ENCODE results near the gene TMX3.

Gene TMX3

DNA sequence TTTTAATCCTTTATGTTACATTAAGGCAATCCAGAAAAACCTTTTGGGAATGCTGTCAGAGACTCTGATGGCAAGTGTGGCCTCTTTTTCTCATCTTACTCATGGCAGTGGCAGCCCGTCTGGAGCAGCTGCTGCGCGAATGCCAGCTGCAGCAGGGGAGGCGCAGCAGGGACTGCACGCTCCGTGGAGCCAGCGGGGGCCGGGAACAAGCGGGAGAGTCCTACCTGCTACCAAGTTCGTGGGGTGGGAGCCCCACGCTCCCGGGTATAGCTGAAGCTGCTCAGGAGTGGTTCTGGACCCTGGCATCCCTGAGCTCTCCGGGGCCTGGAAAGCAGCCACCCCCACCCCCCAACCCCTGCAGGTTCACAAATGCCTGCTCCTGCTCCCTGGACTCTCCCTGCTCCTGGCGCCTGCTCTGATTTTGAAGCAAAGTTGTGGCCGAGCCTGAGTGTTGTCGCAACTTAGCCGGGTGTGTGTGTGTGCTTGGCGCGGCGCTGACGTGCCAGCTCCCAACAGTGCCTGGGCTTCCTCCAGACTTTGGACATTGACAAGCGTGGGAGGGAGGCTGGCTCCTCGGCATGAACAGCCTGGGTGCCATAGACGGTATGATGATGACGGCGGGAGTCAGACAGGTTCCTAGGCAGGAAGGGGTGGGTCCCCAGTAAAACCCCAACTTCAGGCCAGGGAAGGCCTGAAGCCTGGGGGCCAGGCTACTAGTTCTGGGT lies 21.7 kb downstream of the TMX3 start:
- Mint-ChIP-seq H3K9me3 (no peaks in the 10 kb centered on the region), H3K4me3 (no peak overlapping the region), H3K27me3 (no peaks in the 10 kb centered on the region), H3K36me3 (peaks cover 32% of the 10 kb centered on the region), H3K4me1 (no peaks in the 10 kb centered on the region), H3K27ac (peak overlapping the region; percentile 53)
- no peak for DNase-seq
- CTCF ChIA-PET: no interaction called here

DNA sequence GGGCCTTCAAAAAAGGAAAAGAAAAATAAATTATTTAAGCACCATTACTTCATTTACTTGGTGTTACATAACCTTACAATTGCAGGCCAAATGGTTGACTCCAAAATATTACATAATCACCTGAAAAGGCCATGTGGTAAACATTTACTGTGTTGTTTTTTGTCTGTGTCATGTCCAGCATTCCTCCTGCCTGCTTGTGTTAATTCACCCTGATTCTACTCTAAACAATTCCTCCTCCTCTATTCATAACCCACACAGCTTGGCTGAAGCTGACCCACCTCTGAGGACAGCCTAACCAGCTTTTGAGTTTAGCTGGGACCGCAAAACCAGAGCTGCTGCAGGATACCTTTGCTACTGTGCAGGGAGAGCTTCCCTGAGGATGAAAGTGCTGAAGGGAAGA lies 35.4 kb downstream of the TMX3 start:
- Mint-ChIP-seq H3K4me3 (no peak overlapping the region), H3K36me3 (peaks cover 30% of the 10 kb centered on the region), H3K9me3 (no peaks in the 10 kb centered on the region), H3K27me3 (no peaks in the 10 kb centered on the region), H3K4me1 (no peaks in the 10 kb centered on the region), H3K27ac (no peak overlapping the region)
- DNase-seq: no peak
- CTCF ChIA-PET: no interaction called here

DNA sequence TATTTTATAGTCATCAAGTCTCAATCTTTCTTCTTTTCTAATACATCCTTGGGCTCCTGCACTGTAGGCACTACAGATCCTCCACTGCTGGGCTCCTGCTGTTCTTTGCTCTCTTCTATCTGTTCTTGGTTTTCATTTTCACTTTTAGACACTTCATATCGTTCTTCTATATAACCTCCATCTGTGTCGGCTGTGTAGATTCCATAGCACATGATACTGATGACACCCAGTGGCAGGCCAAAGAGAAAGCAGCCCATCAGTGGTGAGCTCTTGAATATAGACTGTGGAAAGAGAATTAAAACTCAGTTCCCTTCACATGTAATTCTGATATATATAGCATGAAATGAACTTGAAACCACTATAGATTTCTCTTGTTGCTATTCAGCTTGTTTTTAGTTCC lies 38.0 kb downstream of the TMX3 start:
- Mint-ChIP-seq H3K27me3 (no peaks in the 10 kb centered on the region), H3K9me3 (no peaks in the 10 kb centered on the region)

DNA sequence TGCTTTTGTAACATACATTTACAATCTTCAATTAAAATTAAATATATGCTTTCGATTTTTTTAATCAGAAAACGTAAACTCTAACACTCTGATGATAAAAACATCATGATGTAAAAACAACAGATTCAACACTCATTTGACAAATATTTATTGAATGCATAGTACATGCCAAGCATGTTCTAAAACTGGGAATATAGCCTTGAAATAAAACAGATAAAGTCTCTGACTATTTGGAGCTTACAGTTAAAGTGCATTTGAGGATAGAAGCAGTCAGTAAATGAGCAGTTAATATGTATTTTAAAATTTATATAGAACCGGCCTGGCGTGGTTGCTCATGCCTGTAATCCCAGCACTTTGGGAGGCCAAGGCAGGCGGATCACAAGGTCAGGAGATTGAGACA lies 47.8 kb downstream of the TMX3 start:
- CTCF ChIA-PET: interaction anchor here (1.3 kb wide), 1 partner anchor 11 kb away, joined by 3 read pairs; no protein-coding TSS in a partner anchor
- H3K4me1 Mint-ChIP-seq: no peaks in the 10 kb centered on the region

More for the DNA sequence above, 38.0 kb downstream of the TMX3 start:
- no peak for DNase-seq
- no peak overlapping the region for H3K4me3 Mint-ChIP-seq
- peaks cover 22% of the 10 kb centered on the region for H3K36me3 Mint-ChIP-seq
- no peaks in the 10 kb centered on the region for H3K4me1 Mint-ChIP-seq
- H3K27ac Mint-ChIP-seq: no peak overlapping the region
- CTCF ChIA-PET: interaction anchor here (0.9 to 1.2 kb wide), 3 partner anchors 9 to 16 kb away, joined by 3 read pairs; no protein-coding TSS in a partner anchor

DNA sequence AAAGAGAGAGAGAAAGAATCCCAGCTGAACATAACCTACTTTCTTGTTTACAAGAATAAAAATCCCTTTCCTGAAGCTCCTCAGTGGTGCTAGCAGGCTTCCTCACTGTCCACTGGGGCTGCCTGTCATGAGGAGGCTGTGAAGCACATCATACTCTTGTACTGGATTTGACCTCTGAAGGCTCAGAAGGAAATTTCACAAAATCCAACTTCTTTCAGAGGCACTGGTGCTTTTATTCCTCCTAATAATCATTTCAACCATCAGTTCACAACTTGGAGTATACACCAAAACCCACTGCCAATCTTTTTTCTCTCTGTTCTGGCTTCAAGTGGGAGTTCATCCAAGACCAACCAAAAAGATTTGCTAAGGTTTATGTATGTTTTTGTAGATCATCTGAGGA lies 48.5 kb downstream of the TMX3 start:
- Mint-ChIP-seq H3K9me3 (no peaks in the 10 kb centered on the region), H3K36me3 (no peaks in the 10 kb centered on the region), H3K4me3 (no peak overlapping the region), H3K27ac (no peak overlapping the region), H3K4me1 (no peaks in the 10 kb centered on the region), H3K27me3 (peaks cover 5% of the 10 kb centered on the region)
- CTCF ChIA-PET: no interaction called here
- no peak for DNase-seq

More for the DNA sequence above, 47.8 kb downstream of the TMX3 start:
- no peaks in the 10 kb centered on the region for H3K9me3 Mint-ChIP-seq
- H3K27ac Mint-ChIP-seq: no peak overlapping the region
- no peak for DNase-seq
- H3K4me3 Mint-ChIP-seq: no peak overlapping the region
- no peaks in the 10 kb centered on the region for H3K36me3 Mint-ChIP-seq
- peaks cover 5% of the 10 kb centered on the region for H3K27me3 Mint-ChIP-seq

DNA sequence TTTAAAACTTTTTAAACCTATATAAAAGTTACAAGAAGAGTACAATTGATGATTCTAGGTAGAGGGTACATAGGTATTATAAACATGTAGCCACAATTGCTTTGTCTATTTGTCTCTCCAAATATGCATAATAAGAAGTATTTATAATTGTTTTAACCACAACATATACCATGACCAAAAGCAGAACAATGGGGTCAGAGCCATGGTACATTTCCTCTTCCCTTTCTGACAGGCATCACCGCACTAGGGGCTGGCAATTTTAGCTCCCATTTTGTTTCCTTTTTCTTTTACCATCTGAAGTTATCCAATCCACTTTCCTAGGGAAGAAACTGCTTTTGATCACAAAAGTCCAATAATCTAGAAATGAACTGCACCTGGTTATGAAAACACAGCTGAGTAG lies 49.3 kb downstream of the TMX3 start:
- H3K27me3 Mint-ChIP-seq: peaks cover 5% of the 10 kb centered on the region
- CTCF ChIA-PET: no interaction called here
- no peak for DNase-seq
- H3K4me3 Mint-ChIP-seq: no peak overlapping the region
- no peaks in the 10 kb centered on the region for H3K4me1 Mint-ChIP-seq
- no peaks in the 10 kb centered on the region for H3K36me3 Mint-ChIP-seq
- H3K9me3 Mint-ChIP-seq: no peaks in the 10 kb centered on the region
- no peak overlapping the region for H3K27ac Mint-ChIP-seq

DNA sequence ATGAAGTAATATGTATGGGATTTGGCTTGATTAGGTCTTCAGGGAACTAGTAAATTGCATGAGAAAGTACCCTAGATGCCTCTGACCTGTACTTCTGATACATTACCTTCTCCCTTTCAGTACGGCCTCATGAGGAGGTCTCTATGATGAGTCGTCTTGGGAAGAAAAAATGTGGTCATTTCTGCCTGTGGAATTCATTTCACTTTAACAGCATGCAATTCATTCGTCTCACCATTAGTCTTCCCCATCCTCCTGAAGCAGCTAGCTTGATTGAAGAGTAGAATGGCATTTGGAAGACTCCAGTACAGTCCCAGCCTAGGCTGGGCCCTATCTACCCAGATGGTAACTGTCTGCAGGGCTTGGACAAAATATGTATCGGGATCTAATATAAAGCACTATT lies 52.2 kb downstream of the TMX3 start:
- Mint-ChIP-seq H3K4me3 (no peak overlapping the region), H3K9me3 (no peaks in the 10 kb centered on the region), H3K4me1 (no peaks in the 10 kb centered on the region), H3K36me3 (no peaks in the 10 kb centered on the region), H3K27ac (no peak overlapping the region), H3K27me3 (peaks cover 5% of the 10 kb centered on the region)
- CTCF ChIA-PET: no interaction called here
- no peak for DNase-seq

DNA sequence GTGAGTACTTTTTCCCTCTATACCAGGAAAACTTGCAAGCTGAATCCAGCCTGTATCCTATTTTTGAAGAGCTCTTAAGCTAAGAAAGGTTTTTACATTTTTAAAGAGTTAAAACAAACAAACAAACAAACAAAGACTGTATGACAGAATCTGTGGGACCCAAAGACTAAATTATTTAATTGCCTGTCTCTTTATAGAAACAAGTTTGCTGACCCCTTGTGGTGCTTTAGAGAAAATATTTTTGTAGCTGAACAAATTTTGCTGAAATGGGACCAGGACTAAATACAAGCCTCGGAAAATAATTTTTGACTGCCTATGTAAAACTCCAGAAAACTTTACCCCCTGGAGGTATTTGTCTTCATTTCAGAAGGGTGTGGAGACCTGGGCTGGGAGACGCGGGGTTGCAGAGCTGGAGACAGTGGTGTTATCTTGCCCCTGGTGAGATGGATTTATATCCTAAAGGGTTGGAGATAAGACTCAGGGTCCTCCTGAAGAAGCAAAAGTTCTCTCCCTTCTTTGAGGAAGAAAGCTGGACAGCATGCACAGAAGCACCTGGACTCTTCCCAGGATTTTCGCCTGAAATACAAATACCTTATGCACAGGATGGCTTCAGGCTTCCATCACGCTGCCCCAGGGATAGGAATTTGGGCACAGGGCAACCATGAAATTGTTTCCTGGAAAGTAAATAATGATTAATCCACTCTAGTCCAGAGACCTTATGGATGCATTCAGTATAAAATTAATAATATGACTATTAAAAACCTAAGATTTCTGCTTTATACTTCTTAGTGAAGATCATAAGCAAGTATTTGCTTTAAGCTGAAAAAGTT lies 54.3 kb downstream of the TMX3 start:
- no peaks in the 10 kb centered on the region for H3K9me3 Mint-ChIP-seq
- DNase-seq: no peak
- no peak overlapping the region for H3K27ac Mint-ChIP-seq
- H3K4me1 Mint-ChIP-seq: no peaks in the 10 kb centered on the region
- H3K36me3 Mint-ChIP-seq: no peaks in the 10 kb centered on the region
- CTCF ChIA-PET: interaction anchor here (0.7 to 2.8 kb wide), 6 partner anchors 11 to 1445 kb away, joined by 3 to 14 read pairs (median 6); no protein-coding TSS in a partner anchor
- no peak overlapping the region for H3K4me3 Mint-ChIP-seq
- no peaks in the 10 kb centered on the region for H3K27me3 Mint-ChIP-seq

DNA sequence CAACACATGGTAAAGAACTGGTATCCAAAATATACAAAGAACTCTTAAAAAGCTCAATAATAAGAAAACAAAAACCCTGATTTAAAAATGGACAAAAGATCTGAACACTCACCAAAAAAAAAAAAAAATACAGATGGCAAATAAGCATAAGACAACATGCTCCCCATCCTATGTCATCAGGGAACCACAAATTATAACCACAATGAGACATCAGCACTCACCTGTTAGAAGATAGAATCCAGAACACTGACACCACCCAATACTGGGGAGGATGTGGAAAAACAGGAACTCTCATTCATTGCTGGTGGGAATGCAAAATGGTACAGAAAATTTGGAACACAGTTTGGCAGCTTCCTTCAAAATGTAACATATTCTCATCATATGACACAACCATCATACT lies 66.7 kb downstream of the TMX3 start:
- DNase-seq: no peak
- CTCF ChIA-PET: interaction anchor here (3.2 kb wide), 1 partner anchor 12 kb away, joined by 14 read pairs; no protein-coding TSS in a partner anchor
- no peak overlapping the region for H3K27ac Mint-ChIP-seq
- no peaks in the 10 kb centered on the region for H3K9me3 Mint-ChIP-seq
- peaks cover 16% of the 10 kb centered on the region for H3K27me3 Mint-ChIP-seq
- no peaks in the 10 kb centered on the region for H3K36me3 Mint-ChIP-seq
- H3K4me1 Mint-ChIP-seq: no peaks in the 10 kb centered on the region
- no peak overlapping the region for H3K4me3 Mint-ChIP-seq

DNA sequence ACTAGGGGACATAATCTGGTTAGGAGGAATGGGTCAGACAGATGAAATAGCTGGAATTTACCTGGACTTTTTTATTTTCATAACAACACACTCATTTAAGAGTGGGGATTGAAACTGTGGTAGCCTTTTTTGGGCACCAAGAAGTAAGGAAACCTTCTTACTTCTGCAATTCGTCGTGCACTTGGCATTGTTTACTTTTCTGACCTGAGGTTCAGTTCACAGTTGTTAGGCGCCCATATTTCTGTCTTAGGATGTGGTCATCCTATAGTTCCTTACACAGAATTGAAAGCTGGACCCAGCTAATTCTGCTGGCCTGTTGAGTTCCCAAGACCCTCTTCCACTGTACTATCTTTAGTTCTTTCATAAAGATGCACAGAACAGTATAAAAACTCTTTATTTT lies 72.9 kb downstream of the TMX3 start:
- CTCF ChIA-PET: no interaction called here
- Mint-ChIP-seq H3K27me3 (peaks cover 18% of the 10 kb centered on the region), H3K36me3 (no peaks in the 10 kb centered on the region)

DNA sequence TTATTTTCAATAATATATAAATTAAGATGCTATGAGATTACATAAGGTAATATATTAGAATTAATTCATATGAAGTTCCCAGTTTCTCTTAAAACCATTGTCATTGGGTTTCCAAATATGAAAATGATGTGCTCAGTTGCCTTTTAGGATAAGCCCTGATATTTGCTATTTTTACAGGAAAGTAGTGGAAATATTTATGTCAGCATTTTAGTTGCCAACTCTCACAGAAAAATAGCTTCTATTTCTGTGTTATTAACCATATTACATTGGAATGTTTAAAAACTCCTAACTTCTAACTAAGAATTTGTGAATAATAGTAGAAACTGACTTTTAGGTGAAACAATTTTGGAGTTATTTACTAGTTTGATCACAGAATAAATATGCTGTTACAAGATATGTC lies 74.0 kb downstream of the TMX3 start:
- no peaks in the 10 kb centered on the region for H3K36me3 Mint-ChIP-seq
- peaks cover 18% of the 10 kb centered on the region for H3K27me3 Mint-ChIP-seq
- DNase-seq: no peak
- CTCF ChIA-PET: no interaction called here
- H3K4me3 Mint-ChIP-seq: no peak overlapping the region
- H3K4me1 Mint-ChIP-seq: no peaks in the 10 kb centered on the region
- H3K9me3 Mint-ChIP-seq: no peaks in the 10 kb centered on the region
- no peak overlapping the region for H3K27ac Mint-ChIP-seq

More for the DNA sequence above, 72.9 kb downstream of the TMX3 start:
- Mint-ChIP-seq H3K4me3 (no peak overlapping the region), H3K9me3 (no peaks in the 10 kb centered on the region), H3K27ac (no peak overlapping the region), H3K4me1 (no peaks in the 10 kb centered on the region)
- no peak for DNase-seq

DNA sequence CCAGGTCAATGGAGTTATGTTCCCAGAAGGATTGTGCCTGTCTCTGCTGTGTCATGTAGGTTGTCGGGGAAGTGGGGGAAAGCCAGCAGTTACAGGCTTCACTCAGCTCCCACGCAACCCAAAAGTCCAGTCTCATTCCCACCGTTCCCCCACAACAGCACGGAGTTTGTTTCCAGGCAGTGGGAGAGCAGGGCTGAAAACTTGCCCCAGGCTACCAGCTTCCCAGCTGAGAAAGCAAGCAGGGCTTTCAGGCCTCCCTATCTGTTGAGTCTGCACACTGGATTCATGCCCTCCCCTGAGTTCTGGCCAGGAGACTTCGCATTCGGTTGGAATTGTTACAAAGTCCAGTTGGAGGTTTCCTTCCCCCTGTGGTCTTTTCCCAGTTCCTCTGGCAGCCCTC lies 76.3 kb downstream of the TMX3 start:
- Mint-ChIP-seq H3K4me1 (no peaks in the 10 kb centered on the region), H3K27ac (no peak overlapping the region), H3K4me3 (no peak overlapping the region), H3K9me3 (no peaks in the 10 kb centered on the region), H3K27me3 (peaks cover 18% of the 10 kb centered on the region), H3K36me3 (no peaks in the 10 kb centered on the region)
- DNase-seq: no peak
- CTCF ChIA-PET: no interaction called here

DNA sequence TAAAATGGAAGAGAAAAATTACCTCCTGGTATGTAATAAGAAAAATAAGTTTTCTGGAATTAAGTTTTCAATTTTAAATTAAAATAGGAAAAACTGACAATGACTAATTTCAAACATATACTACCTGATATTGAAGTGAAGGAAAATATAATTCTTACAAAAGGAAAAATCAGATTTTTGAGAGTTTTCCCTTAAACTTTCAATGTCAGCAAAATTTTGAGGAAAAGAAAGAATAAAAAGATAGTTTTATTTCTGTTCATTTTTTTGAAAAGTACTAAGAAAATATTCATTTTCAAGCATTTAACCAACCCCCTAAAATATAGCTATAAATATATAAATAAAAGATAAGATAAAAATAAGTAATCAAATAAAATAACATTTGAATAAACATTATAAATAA lies 87.1 kb downstream of the TMX3 start:
- DNase-seq: no peak
- no peak overlapping the region for H3K27ac Mint-ChIP-seq
- H3K4me3 Mint-ChIP-seq: no peak overlapping the region
- H3K9me3 Mint-ChIP-seq: no peaks in the 10 kb centered on the region
- H3K36me3 Mint-ChIP-seq: no peaks in the 10 kb centered on the region
- H3K27me3 Mint-ChIP-seq: no peaks in the 10 kb centered on the region
- CTCF ChIA-PET: no interaction called here
- H3K4me1 Mint-ChIP-seq: no peaks in the 10 kb centered on the region

Data from activated naive CD4-positive, alpha-beta T cell treated with anti-CD3 and anti-CD28 coated beads, Interleukin-2, amount 10 ng/mL, durations not matched to agents 7 days and 5 days (primary cell).